ENCODE data around the gene ITPKC. TPM values are rescaled to one million over a fixed set of nuclear protein-coding genes. Genes with fewer than 3 reads are reported as not detected.

Gene ITPKC
- polyA plus RNA-seq, 1 donor from 2014 or later = 16.8 TPM

- no peaks in the 10 kb centered on the region for H3K27me3 ChIP-seq (ENCODE audit: insufficient read depth, low read depth, low read length)
- no peaks in the 10 kb centered on the region for H3K79me2 ChIP-seq (replicated peaks; ENCODE audit: insufficient read depth, low read length)
- no peaks in the 10 kb centered on the region for H4K20me1 ChIP-seq (ENCODE audit: insufficient read depth)
- no peaks in the 10 kb centered on the region for H3F3A ChIP-seq (ENCODE audit: insufficient read depth, low read length, poor library complexity, severe bottlenecking)
- no peak overlapping the region for H3K4me3 ChIP-seq (ENCODE audit: low read length)
- TF ChIP-seq EZH2 (IDR thresholded peaks at IDR 0.05; ENCODE audit: borderline replicate concordance, insufficient read depth, low read length, poor library complexity, severe bottlenecking) (no peak), POLR2AphosphoS5 (IDR thresholded peaks at IDR 0.05) (no peak)
- no peak overlapping the region for H2AFZ ChIP-seq (ENCODE audit: low read depth, low read length)
- H3K9me2 ChIP-seq (ENCODE audit: insufficient read depth, low read length) = no peaks in the 10 kb centered on the region
- no peaks in the 10 kb centered on the region for H3K36me3 ChIP-seq (ENCODE audit: insufficient read depth, low read length)
- H3K9me3 ChIP-seq (ENCODE audit: low read length) = no peaks in the 10 kb centered on the region
- no peak overlapping the region for H3K4me2 ChIP-seq (ENCODE audit: low read length)
- H3K9ac ChIP-seq (ENCODE audit: low read length) = no peak overlapping the region
- H3K27ac ChIP-seq (ENCODE audit: low read length) = no peak overlapping the region
Observed at GRCh38 chr19:40739871-40740703, 23.2 kb downstream of the ITPKC start.

GRCh38 chr19:40740747-40741146, 23.8 kb downstream of the ITPKC start:
- Histone ChIP-seq H3K9me2 (ENCODE audit: insufficient read depth, low read length) (no peaks in the 10 kb centered on the region), H3F3A (ENCODE audit: insufficient read depth, low read length, poor library complexity, severe bottlenecking) (no peaks in the 10 kb centered on the region), H3K27ac (ENCODE audit: low read length) (no peak overlapping the region), H3K9ac (ENCODE audit: low read length) (no peak overlapping the region), H2AFZ (ENCODE audit: low read depth, low read length) (no peak overlapping the region), H3K27me3 (ENCODE audit: insufficient read depth, low read depth, low read length) (no peaks in the 10 kb centered on the region), H4K20me1 (ENCODE audit: insufficient read depth) (no peaks in the 10 kb centered on the region), H3K79me2 (replicated peaks; ENCODE audit: insufficient read depth, low read length) (no peaks in the 10 kb centered on the region), H3K4me3 (ENCODE audit: low read length) (no peak overlapping the region), H3K36me3 (ENCODE audit: insufficient read depth, low read length) (no peaks in the 10 kb centered on the region), H3K4me2 (ENCODE audit: low read length) (no peak overlapping the region), H3K9me3 (ENCODE audit: low read length) (no peaks in the 10 kb centered on the region)
- TF ChIP-seq REST (IDR thresholded peaks at IDR 0.05; ENCODE audit: borderline replicate concordance) (no peak), RAD21 (conservative IDR thresholded peaks at IDR 0.05) (no peak), EP300 (conservative IDR thresholded peaks at IDR 0.05; ENCODE audit: poor library complexity, severe bottlenecking) (no peak), TAF1 (IDR thresholded peaks at IDR 0.05; ENCODE audit: low read depth) (no peak), SMC3 (conservative IDR thresholded peaks at IDR 0.05; ENCODE audit: poor library complexity) (no peak), CTCF (IDR thresholded peaks at IDR 0.05; ENCODE audit: poor library complexity, severe bottlenecking) (no peak), MXI1 (conservative IDR thresholded peaks at IDR 0.05; ENCODE audit: poor library complexity, severe bottlenecking) (no peak), POLR2AphosphoS5 (IDR thresholded peaks at IDR 0.05) (no peak), EZH2 (IDR thresholded peaks at IDR 0.05; ENCODE audit: borderline replicate concordance, insufficient read depth, low read length, poor library complexity, severe bottlenecking) (no peak)

Measured in neural cell (in vitro differentiated cells).